Neutrophil (primary cell): Measurements from ENCODE around the gene HOXB7.
A peak's percentile ranks its signal among the peaks of the same experiment; 100 is the strongest.

Source experiments
- H3K27ac ChIP-seq: fragments of 200-600 bp; sonication (generic); 2 replicates; pipeline ENCODE4 v1.5.1; 2016; ENCODE audit warnings: mild to moderate bottlenecking, moderate library complexity
- H3K27me3 ChIP-seq: fragments of 200-600 bp; sonication (generic); 2 replicates; pipeline ENCODE4 v1.6.0; 2016; ENCODE audit warnings: mild to moderate bottlenecking
- H3K36me3 ChIP-seq: fragments of 200-600 bp; sonication (generic); 2 replicates; pipeline ENCODE4 v1.5.1; 2017
- H3K4me1 ChIP-seq, 2 experiments: fragments of 200-600 bp in 1 of 2; sonication (generic) in 1 of 2; 1 replicate in 1 of 2; 2 replicates in 1 of 2; pipeline versions ENCODE4 v1.5.1 to v1.6.1; 2013 to 2016; ENCODE audit warnings: low read depth in 1 of 2, low read length in 1 of 2, mild to moderate bottlenecking in 1 of 2, moderate library complexity in 1 of 2; ENCODE audit not compliant: control insufficient read depth in 1 of 2, insufficient read depth in 1 of 2
- H3K4me3 ChIP-seq, 2 experiments: fragments of 200-600 bp in 1 of 2; sonication (generic) in 1 of 2; 1 replicate in 1 of 2; 2 replicates in 1 of 2; pipeline ENCODE4 v1.5.1; 2013 to 2016; ENCODE audit warnings: low read depth in 1 of 2, low read length in 1 of 2, mild to moderate bottlenecking in 1 of 2, moderate library complexity in 1 of 2
- H3K9me3 ChIP-seq: fragments of 200-600 bp; sonication (generic); 2 replicates; pipeline ENCODE4 v1.5.1; 2016
- TF ChIP-seq, protein P1 (sequence below): fragments of 200-600 bp; sonication (generic); IDR thresholded peaks from 2 replicates; pipeline ENCODE4 v1.5.1; 2016; ENCODE audit warnings: antibody characterized with exemption

The HOXB7 gene

DNA sequence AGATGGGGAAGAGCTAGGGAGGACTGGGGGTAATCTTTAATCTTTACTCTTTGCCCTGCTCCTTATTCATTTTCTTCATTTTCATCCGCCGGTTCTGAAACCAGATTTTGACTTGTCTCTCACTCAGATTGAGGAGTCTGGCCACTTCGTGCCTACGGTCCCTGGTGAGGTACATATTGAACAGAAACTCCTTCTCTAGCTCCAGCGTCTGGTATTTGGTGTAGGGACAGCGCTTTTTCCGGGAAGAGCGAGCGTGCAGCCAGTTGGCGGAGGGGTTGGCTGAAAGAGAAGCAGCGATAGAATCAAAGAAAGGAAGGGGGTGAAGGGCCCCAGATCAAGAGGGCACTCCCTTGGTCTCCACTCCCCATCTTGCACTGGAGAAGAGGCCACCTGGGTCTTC is 12.0 kb upstream of the HOXB7 start:
- Histone ChIP-seq H3K36me3 (no peaks in the 10 kb centered on the region), H3K27me3 (peaks cover 100% of the 10 kb centered on the region), H3K9me3 (no peaks in the 10 kb centered on the region), H3K27ac (no peak overlapping the region), H3K4me3 (no peak overlapping the region), H3K4me1 (peaks cover 0 to 6% of the 10 kb centered on the region in 2 experiments)
- TF ChIP-seq, protein P1, sequence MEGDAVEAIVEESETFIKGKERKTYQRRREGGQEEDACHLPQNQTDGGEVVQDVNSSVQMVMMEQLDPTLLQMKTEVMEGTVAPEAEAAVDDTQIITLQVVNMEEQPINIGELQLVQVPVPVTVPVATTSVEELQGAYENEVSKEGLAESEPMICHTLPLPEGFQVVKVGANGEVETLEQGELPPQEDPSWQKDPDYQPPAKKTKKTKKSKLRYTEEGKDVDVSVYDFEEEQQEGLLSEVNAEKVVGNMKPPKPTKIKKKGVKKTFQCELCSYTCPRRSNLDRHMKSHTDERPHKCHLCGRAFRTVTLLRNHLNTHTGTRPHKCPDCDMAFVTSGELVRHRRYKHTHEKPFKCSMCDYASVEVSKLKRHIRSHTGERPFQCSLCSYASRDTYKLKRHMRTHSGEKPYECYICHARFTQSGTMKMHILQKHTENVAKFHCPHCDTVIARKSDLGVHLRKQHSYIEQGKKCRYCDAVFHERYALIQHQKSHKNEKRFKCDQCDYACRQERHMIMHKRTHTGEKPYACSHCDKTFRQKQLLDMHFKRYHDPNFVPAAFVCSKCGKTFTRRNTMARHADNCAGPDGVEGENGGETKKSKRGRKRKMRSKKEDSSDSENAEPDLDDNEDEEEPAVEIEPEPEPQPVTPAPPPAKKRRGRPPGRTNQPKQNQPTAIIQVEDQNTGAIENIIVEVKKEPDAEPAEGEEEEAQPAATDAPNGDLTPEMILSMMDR: no peak

DNA sequence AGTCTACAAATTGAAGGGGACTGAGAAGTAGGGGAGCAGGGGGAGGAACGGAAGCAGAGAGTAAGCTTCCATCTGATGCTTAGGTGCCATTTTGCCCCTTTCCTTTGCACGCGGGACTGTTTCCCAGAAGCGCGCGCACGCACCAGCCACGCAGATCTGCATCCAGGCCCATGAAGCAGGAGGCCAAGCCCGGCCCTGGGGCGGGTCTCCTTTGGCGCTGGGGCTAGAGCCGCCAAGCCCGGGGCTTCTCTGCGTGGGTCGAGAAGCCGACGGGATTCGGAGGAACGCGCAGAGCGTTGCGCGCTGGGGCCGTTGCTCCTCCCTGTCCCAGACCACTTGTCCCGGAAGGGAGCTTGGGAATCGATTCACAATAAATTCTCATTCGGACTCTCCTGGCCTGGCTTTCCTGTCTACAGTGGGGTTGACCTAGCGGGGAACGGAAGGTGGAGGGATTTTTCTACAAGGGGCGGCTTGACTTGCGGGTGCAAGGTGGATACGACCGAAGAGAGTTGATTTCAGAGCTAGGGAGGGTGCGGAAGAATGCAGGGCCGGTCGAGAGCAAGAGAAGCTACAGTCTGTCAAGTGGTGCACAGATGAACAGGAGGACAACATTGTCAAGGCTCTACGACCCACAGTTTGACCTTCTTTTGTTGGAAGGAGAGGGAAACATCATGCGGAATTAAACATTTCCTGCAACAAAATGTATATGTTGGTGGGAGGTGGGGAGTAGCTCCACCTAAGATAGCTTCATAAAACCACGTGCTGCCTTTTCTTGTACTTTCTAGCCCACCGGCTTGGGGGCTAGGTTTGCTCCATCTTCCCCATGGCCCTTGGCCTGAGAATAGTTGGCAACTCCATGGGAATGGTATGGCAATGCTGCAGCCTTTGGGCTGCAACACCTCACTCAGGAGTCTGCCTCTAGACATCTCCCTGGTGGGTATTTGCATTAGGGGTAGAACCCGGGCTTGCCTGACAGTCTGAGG is 10.9 kb upstream of the HOXB7 start:
- peaks cover 0 to 6% of the 10 kb centered on the region in 2 experiments for H3K4me1 ChIP-seq
- H3K27me3 ChIP-seq: peaks cover 100% of the 10 kb centered on the region

DNA sequence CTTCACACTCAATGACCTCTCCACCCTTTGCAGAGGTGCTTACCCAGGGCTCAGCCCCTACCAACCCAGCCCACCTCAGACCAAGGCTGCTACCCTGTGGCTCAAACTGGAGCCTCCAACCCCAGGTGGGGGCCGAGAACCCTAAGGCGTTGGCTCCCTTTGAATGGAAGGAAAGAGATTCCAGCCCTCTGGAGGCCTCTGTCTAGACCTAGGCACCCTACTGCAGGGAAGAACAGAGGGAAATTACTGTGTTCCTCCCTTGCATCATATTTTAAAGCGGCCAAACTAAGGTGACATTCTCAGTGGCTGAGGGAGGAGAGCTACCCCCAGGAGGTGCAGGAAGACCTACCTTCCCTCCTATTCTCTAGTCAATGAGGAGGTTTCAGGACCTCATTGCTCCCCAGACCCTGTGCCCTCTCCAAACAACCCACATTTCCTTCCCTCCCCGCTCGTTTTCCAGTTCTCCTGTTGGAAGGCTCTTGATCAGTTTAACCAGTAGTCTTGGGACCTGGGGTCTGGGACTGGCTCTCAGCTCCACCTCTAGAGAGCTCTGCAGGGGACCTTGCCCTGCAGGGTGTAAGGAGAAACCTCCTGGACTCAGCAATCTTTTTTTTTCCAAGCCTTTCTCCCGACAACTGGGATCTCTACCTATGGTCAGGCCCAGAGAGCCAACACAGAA is 9.8 kb upstream of the HOXB7 start:
- H3K36me3 ChIP-seq: no peaks in the 10 kb centered on the region
- no peaks in the 10 kb centered on the region for H3K4me1 ChIP-seq
- no peak overlapping the region for H3K27ac ChIP-seq
- TF ChIP-seq, protein P1: no peak
- H3K27me3 ChIP-seq: peaks cover 100% of the 10 kb centered on the region
- H3K4me3 ChIP-seq: no peak overlapping the region
- no peaks in the 10 kb centered on the region for H3K9me3 ChIP-seq

More for the DNA sequence above, 10.9 kb upstream of the HOXB7 start:
- TF ChIP-seq, protein P1: no peak
- Histone ChIP-seq H3K4me3 (no peak overlapping the region), H3K9me3 (no peaks in the 10 kb centered on the region), H3K36me3 (no peaks in the 10 kb centered on the region), H3K27ac (no peak overlapping the region)

DNA sequence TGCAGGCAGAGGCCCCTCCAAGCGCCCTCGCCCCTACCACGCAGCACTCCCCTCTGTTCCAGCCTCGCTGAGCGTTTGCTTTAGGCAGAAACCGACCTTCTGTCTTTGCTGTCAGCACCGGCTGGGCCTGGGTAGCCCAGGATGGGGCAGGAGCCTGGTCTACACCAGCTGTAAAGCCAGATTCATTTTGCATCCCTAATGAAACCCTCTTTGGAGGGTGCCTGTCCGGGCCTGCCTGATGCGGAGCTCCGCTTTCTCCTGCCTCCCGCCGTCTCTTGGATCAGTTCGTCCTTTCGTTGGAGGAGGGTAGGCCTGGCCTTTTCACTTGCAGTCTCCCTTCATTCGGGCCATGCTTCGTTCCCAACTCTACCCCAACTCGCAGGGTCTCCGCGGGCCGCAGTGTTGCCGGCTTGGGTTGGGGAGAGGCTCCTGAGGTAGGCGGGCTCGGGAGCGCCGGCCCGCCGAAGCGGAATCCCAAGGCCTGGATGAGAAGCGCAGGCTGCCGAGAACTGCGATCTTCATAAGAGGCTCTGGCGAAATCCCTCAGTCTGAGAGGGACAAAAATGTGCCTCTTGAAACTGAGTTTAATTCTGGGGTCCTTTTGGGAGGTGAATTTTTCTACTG is 9.1 kb upstream of the HOXB7 start:
- no peak overlapping the region for H3K4me3 ChIP-seq
- no peak overlapping the region for H3K27ac ChIP-seq
- H3K27me3 ChIP-seq: peaks cover 100% of the 10 kb centered on the region
- H3K9me3 ChIP-seq: no peaks in the 10 kb centered on the region
- H3K36me3 ChIP-seq: no peaks in the 10 kb centered on the region
- TF ChIP-seq, protein P1: no peak
- no peaks in the 10 kb centered on the region for H3K4me1 ChIP-seq

DNA sequence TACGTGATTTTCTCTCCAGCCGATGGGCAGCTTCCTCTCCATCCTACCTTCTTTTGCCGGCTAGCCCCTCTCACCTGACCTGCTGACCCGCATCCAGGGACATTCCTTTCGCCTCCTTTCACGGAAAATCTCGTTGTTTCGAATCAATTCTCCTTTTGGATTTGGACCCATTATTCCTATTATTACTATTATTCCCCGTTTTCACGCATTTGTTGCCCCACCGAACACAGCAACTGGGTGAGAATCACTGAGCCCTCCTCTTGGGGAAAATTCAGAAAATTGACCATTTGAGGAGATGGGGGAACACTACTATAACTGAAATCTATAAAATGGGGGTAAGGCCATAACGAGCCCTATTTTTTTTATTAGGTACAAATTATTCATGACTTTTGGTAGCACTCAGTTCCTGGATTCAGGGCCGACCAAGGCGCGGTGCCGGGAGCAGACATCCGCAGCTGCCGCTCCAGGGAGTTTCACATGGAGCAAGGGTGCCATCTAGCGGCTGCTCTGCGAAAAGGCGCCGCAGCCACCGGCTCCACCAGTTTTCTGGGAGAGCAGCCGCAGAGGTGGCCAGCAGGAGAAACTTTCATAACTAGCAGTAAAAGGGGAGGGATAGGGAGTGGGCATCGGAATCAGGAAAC is 7.6 kb upstream of the HOXB7 start:
- Histone ChIP-seq H3K27ac (no peak overlapping the region), H3K4me3 (no peak overlapping the region), H3K4me1 (no peaks in the 10 kb centered on the region), H3K27me3 (peaks cover 100% of the 10 kb centered on the region), H3K36me3 (no peaks in the 10 kb centered on the region), H3K9me3 (no peaks in the 10 kb centered on the region)
- TF ChIP-seq, protein P1: peak; percentile 89
